HEK293 (cell line): ENCODE results near the gene PDZD2.

Experiments
- CTCF ChIA-PET: fragments of 350-600 bp; formaldehyde crosslinking; extraction: SDS; loops from one replicate; lab custom pipeline; 2021; ENCODE audit warnings: antibody characterized with exemption; lab: Yijun Ruan, JAX
- POLR2A ChIA-PET: fragments of 300-600 bp; formaldehyde crosslinking; extraction: SDS; loops from one replicate; lab custom pipeline; 2020; ENCODE audit warnings: antibody characterized with exemption, inconsistent platforms; lab: Yijun Ruan, JAX
- H3K27ac ChIP-seq: fragments of 200-500 bp; sonication (Bioruptor generic); 2 replicates; pipeline ENCODE4 v1.5.1; 2014; ENCODE audit warnings: low read depth, low read length, control low read depth, inconsistent platforms; ENCODE audit errors: extremely low read depth
- H3K36me3 ChIP-seq, 2 experiments: fragments of 200-500 bp in 1 of 2; sonication (Bioruptor generic) in 1 of 2; 1 replicate in 1 of 2; 2 replicates in 1 of 2; pipeline ENCODE4 v1.5.1; 2014 to 2017; ENCODE audit warnings: inconsistent platforms in 2 of 2, low read length in 2 of 2; ENCODE audit not compliant: control insufficient read depth in 2 of 2, insufficient read depth in 1 of 2
- H3K4me1 ChIP-seq: fragments of 200-500 bp; sonication (Bioruptor generic); 2 replicates; pipeline ENCODE4 v1.5.1; 2014; ENCODE audit warnings: mild to moderate bottlenecking, low read length, inconsistent platforms; ENCODE audit not compliant: control insufficient read depth, insufficient read depth
- H3K4me3 ChIP-seq: 2 replicates; pipeline ENCODE4 v1.5.1; 2011; ENCODE audit warnings: low read depth, mild to moderate bottlenecking, control low read depth, low read length, moderate library complexity
- H3K9me3 ChIP-seq: fragments of 200-500 bp; sonication (Bioruptor generic); 2 replicates; pipeline ENCODE4 v1.5.1; 2014; ENCODE audit warnings: low read depth, low read length, inconsistent platforms; ENCODE audit not compliant: control insufficient read depth, insufficient read depth
- GLI2 ChIP-seq: fragments of 450-650 bp; formaldehyde crosslinking; IDR thresholded peaks from 2 replicates; pipeline ENCODE4; 2017; ENCODE audit warnings: missing biosample characterization, missing genetic modification characterization, low read depth, borderline replicate concordance
- HOXA7 ChIP-seq: sonication (generic); formaldehyde crosslinking; IDR thresholded peaks from 2 replicates; pipeline ENCODE4 v1.8.1; 2022; ENCODE audit warnings: missing genetic modification reagents, borderline replicate concordance
- OVOL3 ChIP-seq: fragments of 450-650 bp; formaldehyde crosslinking; IDR thresholded peaks from 2 replicates; pipeline ENCODE4 v1.5.1; 2016; ENCODE audit warnings: missing biosample characterization, missing genetic modification characterization
- SALL2 ChIP-seq: fragments of 450-650 bp; formaldehyde crosslinking; IDR thresholded peaks from 2 replicates; pipeline ENCODE4 v1.5.0; 2017; ENCODE audit warnings: missing biosample characterization, mild to moderate bottlenecking, missing genetic modification characterization, borderline replicate concordance
- ZBTB1 ChIP-seq: fragments of 450-650 bp; formaldehyde crosslinking; IDR thresholded peaks from 2 replicates; pipeline ENCODE4 v1.5.1; 2016; ENCODE audit warnings: missing biosample characterization, missing genetic modification characterization
- ZBTB20 ChIP-seq: fragments of 450-650 bp; formaldehyde crosslinking; IDR thresholded peaks from 2 replicates; pipeline ENCODE4 v1.5.1; 2016; ENCODE audit warnings: missing biosample characterization, missing genetic modification characterization
- ZFP3 ChIP-seq: fragments of 450-650 bp; formaldehyde crosslinking; IDR thresholded peaks from 2 replicates; pipeline ENCODE4 v1.5.1; 2016; ENCODE audit warnings: low read depth, missing biosample characterization, missing genetic modification characterization
- ZNF175 ChIP-seq: fragments of 450-650 bp; formaldehyde crosslinking; IDR thresholded peaks from 2 replicates; pipeline ENCODE4 v1.5.1; 2016; ENCODE audit warnings: missing biosample characterization, missing genetic modification characterization
- ZNF404 ChIP-seq: fragments of 450-650 bp; formaldehyde crosslinking; IDR thresholded peaks from 2 replicates; pipeline ENCODE4 v1.5.1; 2017; ENCODE audit warnings: missing biosample characterization, missing genetic modification characterization
- ZNF544 ChIP-seq: fragments of 450-650 bp; formaldehyde crosslinking; IDR thresholded peaks from 2 replicates; pipeline ENCODE4 v1.5.0; 2017; ENCODE audit warnings: missing biosample characterization, missing genetic modification characterization
- ZNF558 ChIP-seq: fragments of 450-650 bp; formaldehyde crosslinking; IDR thresholded peaks from 2 replicates; pipeline ENCODE4 v1.5.1; 2016; ENCODE audit warnings: missing biosample characterization, missing genetic modification characterization
- ZNF677 ChIP-seq: fragments of 450-650 bp; IDR thresholded peaks from 2 replicates; pipeline ENCODE4 v1.5.0; 2018; ENCODE audit warnings: missing biosample characterization, mild to moderate bottlenecking, missing genetic modification characterization, moderate library complexity
- ZNF776 ChIP-seq: fragments of 450-650 bp; formaldehyde crosslinking; IDR thresholded peaks from 2 replicates; pipeline ENCODE4 v1.5.0; 2017; ENCODE audit warnings: missing biosample characterization, missing genetic modification characterization, borderline replicate concordance
- TF ChIP-seq, protein P1 (sequence below): fragments of 450-650 bp; formaldehyde crosslinking; IDR thresholded peaks from 2 replicates; pipeline ENCODE4 v1.5.1; 2016; ENCODE audit warnings: missing biosample characterization, missing genetic modification characterization, borderline replicate concordance
- TF ChIP-seq, protein P2 (sequence below): fragments of 450-650 bp; formaldehyde crosslinking; IDR thresholded peaks from 2 replicates; pipeline ENCODE4 v1.5.1; 2016; ENCODE audit warnings: missing biosample characterization, missing genetic modification characterization, low read depth
- TF ChIP-seq, protein P3 (sequence below): fragments of 450-650 bp; formaldehyde crosslinking; IDR thresholded peaks from 2 replicates; pipeline ENCODE4 v1.5.1; 2016; ENCODE audit warnings: missing biosample characterization, missing genetic modification characterization

PDZD2 gene

DNA sequence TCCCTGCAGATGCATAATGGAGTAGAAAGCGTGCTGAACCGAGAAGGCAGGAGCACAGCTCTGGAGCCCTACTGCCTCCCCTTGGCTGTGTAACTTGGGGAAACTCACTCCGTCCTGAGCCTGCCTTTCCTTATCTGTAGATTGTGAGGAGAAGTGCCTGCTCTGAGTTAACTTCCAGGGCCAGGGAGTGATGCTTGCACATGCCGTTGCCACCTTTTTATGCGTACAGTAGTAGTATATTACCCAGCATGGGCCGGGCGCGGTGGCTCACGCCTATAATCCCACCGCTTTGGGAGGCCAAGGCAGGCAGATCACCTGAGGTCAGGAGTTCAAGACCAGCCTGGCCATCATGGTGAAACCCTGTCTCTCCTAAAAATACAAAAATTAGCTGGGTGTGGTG is 87.1 kb downstream of the PDZD2 start:
- Histone ChIP-seq H3K27ac (no peak overlapping the region), H3K4me1 (no peaks in the 10 kb centered on the region), H3K4me3 (no peak overlapping the region), H3K9me3 (no peaks in the 10 kb centered on the region), H3K36me3 (no peaks in the 10 kb centered on the region)
- ChIA-PET CTCF (no interaction called here), POLR2A (no interaction called here)
- TF ChIP-seq, protein P1, sequence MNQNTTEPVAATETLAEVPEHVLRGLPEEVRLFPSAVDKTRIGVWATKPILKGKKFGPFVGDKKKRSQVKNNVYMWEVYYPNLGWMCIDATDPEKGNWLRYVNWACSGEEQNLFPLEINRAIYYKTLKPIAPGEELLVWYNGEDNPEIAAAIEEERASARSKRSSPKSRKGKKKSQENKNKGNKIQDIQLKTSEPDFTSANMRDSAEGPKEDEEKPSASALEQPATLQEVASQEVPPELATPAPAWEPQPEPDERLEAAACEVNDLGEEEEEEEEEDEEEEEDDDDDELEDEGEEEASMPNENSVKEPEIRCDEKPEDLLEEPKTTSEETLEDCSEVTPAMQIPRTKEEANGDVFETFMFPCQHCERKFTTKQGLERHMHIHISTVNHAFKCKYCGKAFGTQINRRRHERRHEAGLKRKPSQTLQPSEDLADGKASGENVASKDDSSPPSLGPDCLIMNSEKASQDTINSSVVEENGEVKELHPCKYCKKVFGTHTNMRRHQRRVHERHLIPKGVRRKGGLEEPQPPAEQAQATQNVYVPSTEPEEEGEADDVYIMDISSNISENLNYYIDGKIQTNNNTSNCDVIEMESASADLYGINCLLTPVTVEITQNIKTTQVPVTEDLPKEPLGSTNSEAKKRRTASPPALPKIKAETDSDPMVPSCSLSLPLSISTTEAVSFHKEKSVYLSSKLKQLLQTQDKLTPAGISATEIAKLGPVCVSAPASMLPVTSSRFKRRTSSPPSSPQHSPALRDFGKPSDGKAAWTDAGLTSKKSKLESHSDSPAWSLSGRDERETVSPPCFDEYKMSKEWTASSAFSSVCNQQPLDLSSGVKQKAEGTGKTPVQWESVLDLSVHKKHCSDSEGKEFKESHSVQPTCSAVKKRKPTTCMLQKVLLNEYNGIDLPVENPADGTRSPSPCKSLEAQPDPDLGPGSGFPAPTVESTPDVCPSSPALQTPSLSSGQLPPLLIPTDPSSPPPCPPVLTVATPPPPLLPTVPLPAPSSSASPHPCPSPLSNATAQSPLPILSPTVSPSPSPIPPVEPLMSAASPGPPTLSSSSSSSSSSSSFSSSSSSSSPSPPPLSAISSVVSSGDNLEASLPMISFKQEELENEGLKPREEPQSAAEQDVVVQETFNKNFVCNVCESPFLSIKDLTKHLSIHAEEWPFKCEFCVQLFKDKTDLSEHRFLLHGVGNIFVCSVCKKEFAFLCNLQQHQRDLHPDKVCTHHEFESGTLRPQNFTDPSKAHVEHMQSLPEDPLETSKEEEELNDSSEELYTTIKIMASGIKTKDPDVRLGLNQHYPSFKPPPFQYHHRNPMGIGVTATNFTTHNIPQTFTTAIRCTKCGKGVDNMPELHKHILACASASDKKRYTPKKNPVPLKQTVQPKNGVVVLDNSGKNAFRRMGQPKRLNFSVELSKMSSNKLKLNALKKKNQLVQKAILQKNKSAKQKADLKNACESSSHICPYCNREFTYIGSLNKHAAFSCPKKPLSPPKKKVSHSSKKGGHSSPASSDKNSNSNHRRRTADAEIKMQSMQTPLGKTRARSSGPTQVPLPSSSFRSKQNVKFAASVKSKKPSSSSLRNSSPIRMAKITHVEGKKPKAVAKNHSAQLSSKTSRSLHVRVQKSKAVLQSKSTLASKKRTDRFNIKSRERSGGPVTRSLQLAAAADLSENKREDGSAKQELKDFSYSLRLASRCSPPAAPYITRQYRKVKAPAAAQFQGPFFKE = no peak
- TF ChIP-seq, protein P2, sequence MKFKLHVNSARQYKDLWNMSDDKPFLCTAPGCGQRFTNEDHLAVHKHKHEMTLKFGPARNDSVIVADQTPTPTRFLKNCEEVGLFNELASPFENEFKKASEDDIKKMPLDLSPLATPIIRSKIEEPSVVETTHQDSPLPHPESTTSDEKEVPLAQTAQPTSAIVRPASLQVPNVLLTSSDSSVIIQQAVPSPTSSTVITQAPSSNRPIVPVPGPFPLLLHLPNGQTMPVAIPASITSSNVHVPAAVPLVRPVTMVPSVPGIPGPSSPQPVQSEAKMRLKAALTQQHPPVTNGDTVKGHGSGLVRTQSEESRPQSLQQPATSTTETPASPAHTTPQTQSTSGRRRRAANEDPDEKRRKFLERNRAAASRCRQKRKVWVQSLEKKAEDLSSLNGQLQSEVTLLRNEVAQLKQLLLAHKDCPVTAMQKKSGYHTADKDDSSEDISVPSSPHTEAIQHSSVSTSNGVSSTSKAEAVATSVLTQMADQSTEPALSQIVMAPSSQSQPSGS (tag by site-specific recombination) = no peak
- TF ChIP-seq ZFP3 (tag by site-specific recombination) (no peak), ZBTB20 (tag by site-specific recombination) (no peak), ZNF776 (tag by site-specific recombination) (no peak), ZNF404 (tag by site-specific recombination) (no peak), GLI2 (tag by site-specific recombination) (no peak), ZNF677 (tag by site-specific recombination) (no peak), HOXA7 (no peak), ZNF175 (no peak), ZNF558 (no peak), SALL2 (tag by site-specific recombination) (no peak), ZBTB1 (tag by site-specific recombination) (no peak)

DNA sequence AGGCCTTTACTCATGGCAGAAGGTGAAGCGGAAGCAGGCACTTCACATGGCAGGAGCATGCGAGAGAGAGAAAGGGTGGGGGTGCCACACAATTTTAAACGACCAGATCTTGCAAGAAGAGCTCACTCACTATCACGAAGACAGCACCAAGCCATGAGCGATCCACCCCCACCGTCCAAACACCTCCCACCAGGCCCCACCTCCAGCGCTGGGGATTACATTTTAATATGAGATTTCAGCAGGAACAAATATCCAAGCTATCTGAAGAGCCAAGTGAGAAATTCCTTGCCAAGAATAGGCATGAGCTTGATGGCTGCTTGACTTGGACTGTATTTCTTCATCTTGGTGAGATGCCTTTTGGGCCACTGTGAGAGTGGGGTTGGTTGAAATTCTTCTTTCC is 88.0 kb downstream of the PDZD2 start:
- Histone ChIP-seq H3K36me3 (no peaks in the 10 kb centered on the region), H3K27ac (no peak overlapping the region), H3K9me3 (no peaks in the 10 kb centered on the region), H3K4me3 (no peak overlapping the region), H3K4me1 (no peaks in the 10 kb centered on the region)
- CTCF ChIA-PET = no interaction called here
- POLR2A ChIA-PET = no interaction called here
- no peak for TF ChIP-seq ZNF544 (tag by site-specific recombination)
- TF ChIP-seq, protein P3, sequence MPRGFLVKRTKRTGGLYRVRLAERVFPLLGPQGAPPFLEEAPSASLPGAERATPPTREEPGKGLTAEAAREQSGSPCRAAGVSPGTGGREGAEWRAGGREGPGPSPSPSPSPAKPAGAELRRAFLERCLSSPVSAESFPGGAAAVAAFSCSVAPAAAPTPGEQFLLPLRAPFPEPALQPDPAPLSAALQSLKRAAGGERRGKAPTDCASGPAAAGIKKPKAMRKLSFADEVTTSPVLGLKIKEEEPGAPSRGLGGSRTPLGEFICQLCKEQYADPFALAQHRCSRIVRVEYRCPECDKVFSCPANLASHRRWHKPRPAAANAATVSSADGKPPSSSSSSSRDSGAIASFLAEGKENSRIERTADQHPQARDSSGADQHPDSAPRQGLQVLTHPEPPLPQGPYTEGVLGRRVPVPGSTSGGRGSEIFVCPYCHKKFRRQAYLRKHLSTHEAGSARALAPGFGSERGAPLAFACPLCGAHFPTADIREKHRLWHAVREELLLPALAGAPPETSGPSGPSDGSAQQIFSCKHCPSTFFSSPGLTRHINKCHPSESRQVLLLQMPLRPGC = no peak
- no peak for TF ChIP-seq OVOL3 (tag by site-specific recombination)
- TF ChIP-seq, all 188 proteins: peak for 0
